ENCODE data around the gene CFAP97.
A peak's percentile ranks its signal among the peaks of the same experiment; 100 is the strongest.
"Not testable (repeated sequence)": the region's sequence is repeated elsewhere in the genome, so short reads cannot be mapped to it uniquely, and the experiment has no call there.

Gene CFAP97
- 6.8 to 63.2 (median 40.7) reads per million in 18 experiments for total RNA-seq

DNA sequence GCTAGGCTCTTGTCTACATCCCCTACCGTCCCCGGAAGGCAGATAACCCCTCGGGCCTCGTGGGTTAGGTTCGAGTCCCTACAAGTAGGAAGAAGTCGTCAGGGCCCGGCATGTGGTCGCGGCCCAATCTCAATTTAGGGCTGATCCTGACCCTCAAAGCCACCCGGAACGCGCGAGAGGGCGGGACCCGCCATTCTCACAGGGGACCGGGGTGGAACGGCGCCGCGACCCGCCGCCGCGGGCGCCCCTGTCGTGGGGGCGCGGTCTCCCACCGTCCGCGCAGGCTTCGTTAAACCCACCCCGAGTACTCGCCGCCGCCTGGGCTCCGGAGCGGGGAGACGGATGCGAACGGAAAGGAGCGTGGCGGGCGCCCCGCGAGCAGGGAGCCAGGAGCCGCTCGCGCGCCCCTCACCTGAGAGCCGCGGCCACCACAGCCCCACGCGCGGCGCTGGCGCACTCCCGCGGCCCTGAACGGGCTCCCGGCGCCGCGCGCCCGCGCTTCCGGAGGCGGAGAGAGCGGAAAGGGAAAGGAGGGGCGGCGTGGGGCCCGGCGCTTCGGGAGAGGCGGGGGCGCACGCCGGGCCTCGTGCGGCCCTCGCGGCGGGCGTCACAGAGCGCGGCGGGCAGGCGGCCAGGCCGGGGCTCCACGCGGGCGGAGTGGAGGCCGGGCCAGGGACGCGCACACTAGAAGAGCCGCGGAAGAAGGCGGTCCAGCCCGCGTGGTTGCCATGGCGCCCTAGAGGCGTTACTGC lies at the start of gene CFAP97:
CFAP97 (minus strand) TSS at position 515 of the 752 bp plus-strand sequence. CDS start 12,804 bp downstream, outside the sequence.
- DNase-seq: peak; percentile 85 to 91

GRCh38 chr4:185249105-185249504 lies 45.3 kb upstream of the CFAP97 start:
- no peak for DNase-seq

DNA sequence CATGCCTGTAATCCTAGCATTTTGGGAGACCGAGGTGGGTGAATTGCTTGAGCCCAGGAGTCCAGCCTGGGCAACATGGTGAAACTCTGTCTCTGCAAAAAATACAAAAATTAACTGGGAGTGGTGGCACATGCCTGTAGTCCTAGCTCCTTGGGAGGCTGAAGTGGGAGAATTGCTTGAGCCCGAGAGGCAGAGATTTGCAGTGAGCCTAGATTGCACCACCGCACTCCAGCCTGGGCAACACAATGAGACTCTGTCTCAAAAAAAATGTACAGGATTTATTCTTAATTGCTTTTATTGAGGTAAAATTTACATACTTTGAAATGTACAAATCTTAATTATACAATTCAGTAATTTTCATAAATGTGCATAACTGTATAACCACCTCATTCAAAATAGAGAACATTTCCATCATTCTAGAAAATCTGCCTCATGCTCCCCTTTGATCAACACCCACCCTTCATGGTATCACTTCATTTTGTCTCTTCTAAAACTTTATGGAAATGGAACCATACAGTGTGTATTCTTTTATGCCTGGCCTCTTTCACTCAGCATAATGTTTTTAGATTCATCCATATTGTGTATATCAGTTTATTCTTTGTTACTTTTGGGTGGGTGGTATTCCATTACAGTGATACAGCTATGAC lies 44.7 kb upstream of the CFAP97 start:
- no peak for DNase-seq

DNA sequence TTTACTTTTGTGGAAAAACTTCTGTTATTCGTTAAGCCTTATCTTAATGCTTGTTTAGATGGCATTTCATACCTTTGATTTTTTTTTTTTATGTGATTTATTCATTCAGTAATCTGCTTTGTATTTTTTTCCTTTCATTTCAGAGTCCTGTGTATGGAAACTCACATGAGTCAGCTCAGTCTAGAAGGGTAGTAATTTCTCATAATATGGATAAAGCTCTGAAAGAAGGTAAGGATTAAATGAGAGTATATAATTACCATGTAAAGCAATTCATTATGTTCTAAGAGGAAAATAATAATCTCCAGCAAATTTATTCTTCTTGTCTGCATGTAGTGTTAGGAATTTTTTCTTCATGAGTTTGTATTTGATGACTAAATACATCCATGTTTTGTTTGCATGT lies 43.4 kb upstream of the CFAP97 start:
- DNase-seq: no peak

GRCh38 chr4:185246453-185246852 lies 42.7 kb upstream of the CFAP97 start:
- no peak for DNase-seq

DNA sequence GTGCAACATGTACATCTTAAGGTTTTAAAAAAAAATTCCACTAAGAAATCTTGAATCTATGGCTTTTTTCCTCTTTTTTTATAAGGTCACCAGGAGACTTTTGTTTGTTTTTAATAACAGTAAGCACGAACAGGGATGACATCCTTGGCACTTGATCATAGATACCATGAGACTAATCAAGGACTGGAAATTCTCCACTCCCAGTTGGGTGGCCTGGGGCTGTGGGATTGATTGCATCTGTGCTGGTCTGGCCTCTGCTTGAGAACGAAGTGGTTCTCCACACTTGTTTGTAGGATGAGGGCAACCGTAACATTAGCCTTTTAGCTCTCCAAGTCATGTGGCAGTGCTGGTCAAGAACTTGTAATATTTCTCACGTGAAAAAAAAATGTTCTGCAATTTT lies 41.0 kb upstream of the CFAP97 start:
- no peak for DNase-seq

DNA sequence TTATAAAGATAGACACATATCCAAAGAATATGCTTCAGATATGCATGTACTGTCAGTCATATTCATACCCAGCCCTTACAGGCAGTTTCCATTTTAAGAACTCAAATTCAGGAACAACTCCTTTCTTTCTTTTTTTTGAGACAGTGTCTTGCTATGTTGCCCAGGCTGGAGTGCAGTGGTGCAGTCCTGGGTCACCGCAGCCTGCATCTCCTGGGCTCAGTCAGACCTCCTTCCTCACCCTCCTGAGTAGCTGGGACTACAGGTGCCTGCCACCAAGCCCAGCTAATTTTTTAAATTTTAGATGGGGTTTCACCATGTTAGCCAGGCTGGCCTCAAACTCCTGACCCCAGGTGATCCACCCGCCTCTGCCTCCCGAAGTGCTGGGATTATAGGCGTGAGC lies 40.1 kb upstream of the CFAP97 start:
- DNase-seq: no peak

DNA sequence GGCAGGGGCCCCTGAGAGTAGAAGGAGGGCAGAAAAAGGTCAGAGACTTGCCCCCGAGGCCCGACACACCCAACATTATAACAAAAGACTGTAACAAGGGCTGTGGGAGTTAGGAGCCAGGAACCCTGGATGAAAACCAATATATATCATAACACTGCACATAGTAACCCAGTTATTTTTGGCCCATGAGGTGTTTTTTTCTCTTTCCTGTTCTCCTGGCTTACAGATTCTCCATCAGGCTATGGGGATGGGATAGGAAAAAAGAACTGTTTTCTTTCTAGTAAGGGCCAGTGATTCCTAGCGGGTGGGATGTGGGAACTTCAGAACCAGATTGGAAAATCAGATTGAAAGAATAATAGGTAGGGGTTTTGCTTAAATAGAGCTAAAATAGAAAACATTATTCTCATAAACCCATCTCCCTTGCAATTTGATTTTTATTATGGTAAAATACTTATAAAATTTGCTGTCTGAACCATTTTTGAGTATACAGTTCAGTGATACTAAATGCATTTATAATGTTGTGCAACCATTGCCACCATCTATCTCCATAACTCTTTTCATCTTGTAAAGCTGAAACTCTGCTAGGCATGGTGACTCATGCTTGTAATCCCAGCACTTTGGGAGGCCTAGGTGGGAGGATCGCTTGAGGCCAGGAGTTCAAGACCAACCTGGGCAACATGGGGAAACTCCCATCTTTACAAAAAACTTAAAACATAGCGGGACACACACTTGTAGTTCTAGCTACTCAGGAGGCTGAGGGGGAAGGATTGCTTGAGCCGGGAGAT lies 39.1 kb upstream of the CFAP97 start:
- no peak for DNase-seq

GRCh38 chr4:185240486-185240885 lies 36.7 kb upstream of the CFAP97 start:
- not testable (repeated sequence) for DNase-seq

DNA sequence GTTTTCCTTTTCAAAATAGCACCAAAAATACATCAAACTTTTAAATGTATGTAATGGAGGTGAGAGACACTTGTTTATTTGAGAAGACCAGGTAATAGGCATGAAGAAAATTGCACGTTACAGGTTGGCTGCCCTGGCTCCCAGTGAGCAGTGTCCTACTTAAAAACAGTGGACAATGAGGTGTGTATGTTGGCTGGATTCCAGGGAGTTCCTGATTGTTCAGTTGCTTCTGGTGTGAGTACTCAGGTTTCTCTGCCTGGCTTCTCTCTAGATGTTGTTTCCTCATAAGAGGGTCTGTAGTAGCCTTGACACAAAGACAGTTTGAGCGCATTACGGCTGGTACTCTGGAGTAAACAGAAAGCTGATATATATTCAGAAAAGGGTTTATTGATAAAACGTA lies 35.0 kb upstream of the CFAP97 start:
- no peak for DNase-seq

- DNase-seq: no peak
Measured at GRCh38 chr4:185238215-185238681, 34.4 kb upstream of the CFAP97 start.

DNA sequence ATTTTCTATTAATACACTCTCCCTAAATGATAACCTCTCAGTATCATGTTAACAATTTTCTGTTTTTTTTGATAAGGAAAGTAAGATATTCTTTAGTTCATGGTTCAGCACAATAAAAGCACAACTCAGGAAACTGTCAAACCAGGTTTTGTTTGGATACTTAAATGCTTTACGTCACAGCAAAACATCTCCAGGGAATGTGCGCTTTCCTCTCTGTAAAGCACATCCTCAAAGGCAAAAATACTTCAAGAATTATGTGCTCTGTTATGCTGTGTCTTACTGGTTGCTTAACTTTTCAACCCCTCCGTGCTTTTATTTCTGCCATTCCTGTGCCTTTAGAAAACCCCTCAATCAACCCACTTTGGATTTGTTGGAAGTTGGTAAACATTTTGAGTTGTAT lies 33.4 kb upstream of the CFAP97 start:
- no peak for DNase-seq

DNA sequence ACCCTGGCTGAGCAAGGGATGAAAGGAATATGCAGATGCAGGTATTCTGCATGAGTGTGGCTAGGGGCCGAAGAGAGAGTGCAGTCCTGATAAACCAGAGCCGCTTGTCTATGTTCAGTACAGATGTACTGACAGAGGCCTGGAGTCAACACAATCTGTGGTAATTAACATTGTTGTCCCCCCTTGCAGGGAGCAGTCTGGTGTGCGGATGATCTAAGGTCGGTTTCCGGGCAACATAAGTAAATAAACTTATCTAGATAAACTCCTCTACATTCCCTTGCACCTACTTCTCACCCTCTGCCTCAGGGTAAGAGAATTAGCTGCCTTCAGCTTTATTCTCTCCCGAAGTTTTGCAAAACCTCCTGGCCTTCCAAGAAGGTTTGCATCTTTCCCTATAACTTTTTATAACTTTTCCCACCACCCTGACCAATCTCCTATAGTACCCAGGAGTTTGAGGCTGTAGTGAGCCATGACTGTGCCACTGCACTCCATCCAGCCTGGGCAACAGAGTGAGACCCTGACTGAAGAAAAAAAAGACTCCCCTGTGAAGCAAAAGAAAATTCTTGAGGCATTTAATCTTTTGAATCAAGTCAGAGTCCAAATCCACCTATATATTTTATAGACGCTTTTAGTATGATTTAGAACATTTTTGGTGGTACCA lies 32.2 kb upstream of the CFAP97 start:
- DNase-seq: no peak

- DNase-seq: no peak
Measured at GRCh38 chr4:185235119-185235842, 31.5 kb upstream of the CFAP97 start.

DNA sequence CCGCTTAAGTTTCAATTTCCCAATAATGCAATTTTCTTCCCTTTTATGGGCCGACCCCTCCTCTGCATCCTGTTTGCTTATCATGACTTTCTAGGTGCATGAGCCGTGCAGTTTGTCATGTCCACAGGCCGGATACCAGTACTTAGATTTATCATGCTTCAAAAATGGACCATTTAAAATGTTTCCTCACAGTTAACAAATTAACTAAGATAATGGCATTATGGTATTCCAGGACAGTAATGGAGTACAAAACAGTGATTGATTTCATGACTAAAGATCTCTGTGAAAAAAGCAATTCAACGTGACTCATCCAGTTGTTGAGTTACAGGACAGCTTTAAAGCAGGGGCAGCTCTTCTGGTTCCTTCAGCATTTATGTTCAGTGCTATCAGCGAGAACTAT lies 28.6 kb upstream of the CFAP97 start:
- no peak for DNase-seq

DNA sequence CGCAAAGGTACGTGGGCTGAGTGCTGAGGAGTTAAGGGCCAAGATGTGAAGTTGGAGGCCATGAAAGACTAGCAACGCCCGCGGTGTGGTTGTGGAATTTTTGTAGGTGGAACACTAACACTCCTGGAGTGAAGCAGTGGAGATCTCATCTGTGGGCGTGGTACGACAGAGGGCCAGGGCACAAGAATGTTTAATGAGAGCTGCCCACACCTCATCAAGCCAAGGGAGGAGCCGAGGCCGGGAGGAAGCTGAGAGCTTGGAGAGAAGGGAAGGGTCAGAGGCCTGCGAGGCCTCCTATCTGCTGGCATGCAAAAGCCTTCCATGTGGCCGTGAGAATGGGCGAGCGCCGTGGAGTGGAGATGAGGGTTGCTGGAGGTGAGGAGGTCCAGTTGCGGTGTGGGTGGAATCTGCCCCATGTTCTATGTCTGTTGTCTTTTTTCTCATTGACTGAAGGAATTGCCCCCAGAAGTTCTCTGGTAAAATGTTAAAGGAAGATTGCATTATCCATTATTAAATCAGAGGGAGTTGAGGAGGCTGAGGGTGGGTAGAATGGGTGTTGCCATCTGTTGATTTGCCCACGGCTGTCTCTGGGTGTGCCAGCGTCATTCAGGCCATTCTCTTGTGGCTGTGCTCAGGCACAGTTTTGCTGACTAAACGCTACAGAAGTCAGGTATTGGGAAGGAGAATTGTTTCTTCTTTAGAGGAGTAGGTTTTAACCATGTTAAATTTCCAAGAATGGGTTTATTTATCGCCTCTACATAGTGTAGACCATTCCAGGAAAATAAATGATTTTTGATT lies 25.4 kb upstream of the CFAP97 start:
- no peak for DNase-seq

GRCh38 chr4:185227713-185228278 lies 24.0 kb upstream of the CFAP97 start:
- no peak for DNase-seq

- no peak for DNase-seq
Measured at GRCh38 chr4:185227131-185227551, 23.3 kb upstream of the CFAP97 start.

DNA sequence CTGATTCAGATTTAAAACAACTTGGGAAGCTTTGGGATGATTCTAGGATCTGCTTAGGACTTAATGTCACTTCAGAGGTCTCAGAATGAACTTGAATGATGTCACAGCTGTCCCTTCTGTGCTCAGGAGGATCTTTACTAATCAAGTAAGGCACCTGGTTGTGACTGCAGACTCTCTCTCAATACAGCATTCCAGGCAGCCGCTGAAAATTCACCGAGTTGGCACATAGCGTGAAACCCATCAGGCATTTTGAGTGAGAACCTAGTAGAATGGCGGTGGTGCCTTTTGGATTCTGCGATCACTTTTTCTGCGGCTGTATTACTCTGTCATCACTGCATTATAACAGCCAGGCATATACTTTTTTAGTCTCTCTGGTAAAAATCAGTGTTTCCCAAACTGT lies 22.1 kb upstream of the CFAP97 start:
- no peak for DNase-seq

DNA sequence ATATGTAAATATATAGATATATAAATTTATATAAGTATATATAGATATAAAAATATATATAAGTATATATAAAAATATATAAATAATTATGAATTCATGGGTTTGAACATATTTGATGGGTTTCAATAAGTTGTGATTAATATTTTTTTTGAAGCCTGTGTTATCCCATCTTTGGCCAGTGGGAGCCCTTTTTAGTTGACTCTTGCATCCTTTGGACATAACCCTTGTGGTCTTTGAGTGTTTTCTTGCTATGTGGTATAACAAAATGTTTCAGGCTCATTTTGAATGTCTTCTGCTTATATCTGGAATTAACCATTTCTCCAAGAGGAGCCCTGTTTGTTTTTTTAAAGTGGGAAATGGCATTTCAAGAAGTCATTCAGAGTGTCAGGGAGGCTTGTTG lies 20.8 kb upstream of the CFAP97 start:
- DNase-seq: no peak

GRCh38 chr4:185222598-185222997 lies 18.8 kb upstream of the CFAP97 start:
- DNase-seq: no peak

Data from inflammatory macrophage (primary cell).